ENCODE measurements around the gene SNAI1. TPM values are rescaled to one million over a fixed set of nuclear protein-coding genes. Genes with fewer than 3 reads are reported as not detected.
A peak's percentile ranks its signal among the peaks of the same experiment; 100 is the strongest.
"Not testable (repeated sequence)": the region's sequence is repeated elsewhere in the genome, so short reads cannot be mapped to it uniquely, and the experiment has no call there.

Gene SNAI1
- total RNA-seq, 2 experiments from 2014 or later = 0.25 to 0.34 TPM

- H3K27ac Mint-ChIP-seq = no peak overlapping the region
- no peak for DNase-seq
- CTCF ChIA-PET = no interaction called here
- peaks cover 3% of the 10 kb centered on the region for H3K27me3 Mint-ChIP-seq
- ATAC-seq = no peak
- peaks cover 19% of the 10 kb centered on the region for H3K4me1 Mint-ChIP-seq
- POLR2A ChIA-PET = no interaction called here
- H3K9me3 Mint-ChIP-seq (ENCODE audit: low read depth) = no peaks in the 10 kb centered on the region
- no peaks in the 10 kb centered on the region for H3K36me3 Mint-ChIP-seq (ENCODE audit: low read depth)
- intact Hi-C loops (cut with DNase I, micrococcal nuclease) = no loop called here
- H3K4me3 Mint-ChIP-seq = no peak overlapping the region
Measured at GRCh38 chr20:50004229-50004628, 21.4 kb downstream of the SNAI1 start.

GRCh38 chr20:50005471-50005981, 22.7 kb downstream of the SNAI1 start:
- H3K27ac Mint-ChIP-seq = no peak overlapping the region

DNA sequence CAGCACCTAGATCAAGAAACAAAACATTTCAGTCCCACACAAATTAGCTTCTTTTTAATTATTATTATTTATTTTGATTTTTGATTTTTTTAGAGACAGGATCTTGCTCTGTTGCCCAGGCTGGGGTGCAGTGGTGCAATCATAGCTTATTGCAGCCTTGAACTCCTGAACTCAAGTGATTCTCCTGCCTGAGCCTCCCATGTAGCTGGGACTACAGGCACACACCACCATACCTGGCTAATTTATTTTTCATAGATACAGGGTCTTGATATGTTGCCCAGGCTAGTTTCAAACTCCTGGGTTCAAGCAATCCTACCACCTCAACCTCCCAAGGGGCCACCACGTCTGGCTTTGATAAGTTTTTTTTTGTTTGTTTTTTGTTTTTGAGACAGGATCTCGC, 24.6 kb downstream of the SNAI1 start:
- DNase-seq = no peak
- H3K9me3 Mint-ChIP-seq (ENCODE audit: low read depth) = no peaks in the 10 kb centered on the region
- peaks cover 4% of the 10 kb centered on the region for H3K27me3 Mint-ChIP-seq
- ChIA-PET POLR2A (no interaction called here), CTCF (interaction anchor here (0.7 kb wide), 1 partner anchor 286 kb away, joined by 3 read pairs; no protein-coding TSS in a partner anchor)
- peaks cover 11% of the 10 kb centered on the region for H3K4me1 Mint-ChIP-seq
- no peak for ATAC-seq
- no peak overlapping the region for H3K27ac Mint-ChIP-seq
- intact Hi-C loops (cut with DNase I, micrococcal nuclease) = no loop called here
- H3K36me3 Mint-ChIP-seq (ENCODE audit: low read depth) = no peaks in the 10 kb centered on the region
- H3K4me3 Mint-ChIP-seq = no peak overlapping the region

More at GRCh38 chr20:50005471-50005981, 22.7 kb downstream of the SNAI1 start:
- POLR2A ChIA-PET = no interaction called here
- no peak for DNase-seq
- ATAC-seq = no peak
- peaks cover 7% of the 10 kb centered on the region for H3K27me3 Mint-ChIP-seq
- H3K4me3 Mint-ChIP-seq = no peak overlapping the region
- intact Hi-C loops (cut with DNase I, micrococcal nuclease) = no loop called here
- H3K4me1 Mint-ChIP-seq = peaks cover 15% of the 10 kb centered on the region
- H3K36me3 Mint-ChIP-seq (ENCODE audit: low read depth) = no peaks in the 10 kb centered on the region
- CTCF ChIA-PET = interaction anchor here (0.6 to 1.3 kb wide), 2 partner anchors 66 to 1010 kb away, joined by 3 to 4 read pairs; no protein-coding TSS in a partner anchor
- no peaks in the 10 kb centered on the region for H3K9me3 Mint-ChIP-seq (ENCODE audit: low read depth)

DNA sequence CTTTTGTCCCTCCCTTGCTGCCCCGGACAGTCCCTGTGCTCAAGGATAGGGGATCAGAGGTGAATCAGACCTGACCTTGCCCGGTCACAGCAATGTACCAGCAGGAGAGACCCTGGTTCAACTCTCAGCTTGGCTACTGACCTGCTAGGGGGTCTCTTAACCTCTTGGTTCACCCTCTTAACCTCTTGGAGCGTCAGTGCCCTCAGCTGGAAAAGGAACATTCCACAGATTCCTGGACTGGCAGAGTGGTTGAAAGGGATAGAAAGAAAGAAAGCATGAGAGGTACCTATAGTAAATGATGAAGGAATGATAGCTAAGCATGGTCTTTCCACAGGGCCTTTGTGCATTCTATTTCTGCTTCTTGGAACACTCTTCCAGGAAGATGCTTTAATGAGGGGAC, 25.2 kb downstream of the SNAI1 start:
- intact Hi-C loops (cut with DNase I, micrococcal nuclease) = no loop called here
- peaks cover 4% of the 10 kb centered on the region for H3K27me3 Mint-ChIP-seq
- POLR2A ChIA-PET = no interaction called here
- no peaks in the 10 kb centered on the region for H3K36me3 Mint-ChIP-seq (ENCODE audit: low read depth)
- CTCF ChIA-PET = interaction anchor here (0.7 to 1.0 kb wide), 2 partner anchors 48 to 285 kb away, joined by 3 to 6 read pairs; no protein-coding TSS in a partner anchor
- no peak for DNase-seq
- ATAC-seq = no peak
- H3K9me3 Mint-ChIP-seq (ENCODE audit: low read depth) = no peaks in the 10 kb centered on the region
- peaks cover 11% of the 10 kb centered on the region for H3K4me1 Mint-ChIP-seq
- no peak overlapping the region for H3K4me3 Mint-ChIP-seq
- no peak overlapping the region for H3K27ac Mint-ChIP-seq

GRCh38 chr20:50009521-50010454, 27.0 kb downstream of the SNAI1 start:
- DNase-seq (no peak), ATAC-seq (no peak)
- Mint-ChIP-seq H3K27me3 (peaks cover 4% of the 10 kb centered on the region), H3K36me3 (ENCODE audit: low read depth) (no peaks in the 10 kb centered on the region), H3K4me1 (peaks cover 8% of the 10 kb centered on the region), H3K9me3 (ENCODE audit: low read depth) (no peaks in the 10 kb centered on the region), H3K27ac (no peak overlapping the region), H3K4me3 (no peak overlapping the region)
- intact Hi-C loops (cut with DNase I, micrococcal nuclease) = no loop called here
- POLR2A ChIA-PET = no interaction called here
- CTCF ChIA-PET = no interaction called here

- H3K4me3 Mint-ChIP-seq; H3K4me1 Mint-ChIP-seq; H3K9me3 Mint-ChIP-seq (ENCODE audit: low read depth); intact Hi-C loops (cut with DNase I, micrococcal nuclease); H3K27me3 Mint-ChIP-seq; H3K27ac Mint-ChIP-seq; ATAC-seq; POLR2A ChIA-PET; CTCF ChIA-PET; DNase-seq; H3K36me3 Mint-ChIP-seq (ENCODE audit: low read depth): not testable (repeated sequence)
Measured at GRCh38 chr20:50011597-50011996, 28.8 kb downstream of the SNAI1 start.

- intact Hi-C loops (cut with DNase I, micrococcal nuclease) = no loop called here
- ChIA-PET POLR2A (no interaction called here), CTCF (interaction anchor here (0.6 to 1.9 kb wide), 6 partner anchors 33 to 402 kb away, joined by 3 to 9 read pairs (median 3); no protein-coding TSS in a partner anchor)
- ATAC-seq (no peak), DNase-seq (peak; percentile 13)
- Mint-ChIP-seq H3K9me3 (ENCODE audit: low read depth) (no peaks in the 10 kb centered on the region), H3K4me3 (no peak overlapping the region), H3K27ac (no peak overlapping the region), H3K4me1 (no peaks in the 10 kb centered on the region), H3K36me3 (ENCODE audit: low read depth) (no peaks in the 10 kb centered on the region), H3K27me3 (peaks cover 4% of the 10 kb centered on the region)
Measured at GRCh38 chr20:50012282-50013263, 29.8 kb downstream of the SNAI1 start.

GRCh38 chr20:50013976-50014375, 31.2 kb downstream of the SNAI1 start:
- ATAC-seq (no peak), DNase-seq (no peak)
- intact Hi-C loops (cut with DNase I, micrococcal nuclease) = no loop called here
- Mint-ChIP-seq H3K4me3 (no peak overlapping the region), H3K27me3 (peaks cover 4% of the 10 kb centered on the region), H3K36me3 (ENCODE audit: low read depth) (no peaks in the 10 kb centered on the region), H3K27ac (no peak overlapping the region), H3K9me3 (ENCODE audit: low read depth) (no peaks in the 10 kb centered on the region), H3K4me1 (no peaks in the 10 kb centered on the region)
- ChIA-PET CTCF (interaction anchor here (0.6 to 1.9 kb wide), 3 partner anchors 31 to 498 kb away, joined by 3 to 9 read pairs (median 5); no protein-coding TSS in a partner anchor), POLR2A (no interaction called here)

- ChIA-PET POLR2A (no interaction called here), CTCF (interaction anchor here (0.6 kb wide), 1 partner anchor 62 kb away, joined by 3 read pairs; no protein-coding TSS in a partner anchor)
- no peaks in the 10 kb centered on the region for H3K36me3 Mint-ChIP-seq (ENCODE audit: low read depth)
- H3K27me3 Mint-ChIP-seq = peaks cover 2% of the 10 kb centered on the region
- H3K9me3 Mint-ChIP-seq (ENCODE audit: low read depth) = no peaks in the 10 kb centered on the region
- intact Hi-C loops (cut with DNase I, micrococcal nuclease) = no loop called here
- no peak overlapping the region for H3K27ac Mint-ChIP-seq
- no peak overlapping the region for H3K4me3 Mint-ChIP-seq
- DNase-seq = no peak
- ATAC-seq = no peak
- H3K4me1 Mint-ChIP-seq = no peaks in the 10 kb centered on the region
Measured at GRCh38 chr20:50014570-50015562, 32.1 kb downstream of the SNAI1 start.

DNA sequence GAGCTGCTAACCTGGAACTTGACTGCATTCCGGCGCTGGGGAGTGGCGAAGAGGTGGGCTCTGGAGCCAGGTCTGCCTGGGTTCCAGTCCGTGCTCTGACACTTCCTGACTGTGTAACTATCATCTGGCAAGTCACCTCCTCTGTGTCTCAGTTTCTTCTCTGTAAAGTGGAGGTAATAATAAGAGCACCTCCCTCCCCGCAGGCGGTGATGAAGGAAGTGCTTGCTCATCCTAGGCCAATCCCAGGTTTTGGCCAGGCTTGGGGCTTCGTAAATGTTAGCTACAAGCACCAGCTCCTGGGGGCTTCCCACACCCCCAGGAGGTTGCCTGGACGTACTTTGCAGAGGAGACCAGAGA, 32.8 kb downstream of the SNAI1 start:
- H3K4me1 Mint-ChIP-seq = peaks cover 2% of the 10 kb centered on the region
- no peaks in the 10 kb centered on the region for H3K36me3 Mint-ChIP-seq (ENCODE audit: low read depth)
- CTCF ChIA-PET = interaction anchor here (0.6 kb wide), 1 partner anchor 63 kb away, joined by 3 read pairs; no protein-coding TSS in a partner anchor
- no peaks in the 10 kb centered on the region for H3K9me3 Mint-ChIP-seq (ENCODE audit: low read depth)
- DNase-seq (no peak), ATAC-seq (no peak)
- POLR2A ChIA-PET = no interaction called here
- H3K27ac Mint-ChIP-seq = no peak overlapping the region
- H3K27me3 Mint-ChIP-seq = no peaks in the 10 kb centered on the region
- H3K4me3 Mint-ChIP-seq = no peak overlapping the region
- intact Hi-C loops (cut with DNase I, micrococcal nuclease) = no loop called here
